Sigmoid colon (tissue), 4 donors: ENCODE results near the gene CNOT10.

ENCODE experiments used
- CTCF ChIP-seq, 4 experiments: fragments of 450-650 bp in 3 of 4; fragments of 200-600 bp in 1 of 4; IDR thresholded peaks; one replicate each; pipeline ENCODE4 v1.5.1; 2016 to 2019; ENCODE audit warnings: antibody characterized with exemption in 4 of 4, mild to moderate bottlenecking in 3 of 4, moderate library complexity in 2 of 4
- EP300 ChIP-seq, 4 donors: sonication (generic); formaldehyde crosslinking; IDR thresholded peaks; one replicate each; pipeline ENCODE4 v1.6.1; 2017; ENCODE audit warnings: antibody characterized with exemption in 4 of 4
- POLR2A ChIP-seq, 2 donors: fragments of 450-650 bp; IDR thresholded peaks; one replicate each; pipeline ENCODE4 v1.6.1; 2016; ENCODE audit warnings: antibody characterized with exemption in 2 of 2, mild to moderate bottlenecking in 2 of 2, moderate library complexity in 2 of 2
- POLR2AphosphoS5 ChIP-seq, 4 donors: sonication (generic); formaldehyde crosslinking; IDR thresholded peaks; one replicate each; pipeline ENCODE4 v1.6.1; 2017; ENCODE audit warnings: antibody characterized with exemption in 4 of 4

DNA sequence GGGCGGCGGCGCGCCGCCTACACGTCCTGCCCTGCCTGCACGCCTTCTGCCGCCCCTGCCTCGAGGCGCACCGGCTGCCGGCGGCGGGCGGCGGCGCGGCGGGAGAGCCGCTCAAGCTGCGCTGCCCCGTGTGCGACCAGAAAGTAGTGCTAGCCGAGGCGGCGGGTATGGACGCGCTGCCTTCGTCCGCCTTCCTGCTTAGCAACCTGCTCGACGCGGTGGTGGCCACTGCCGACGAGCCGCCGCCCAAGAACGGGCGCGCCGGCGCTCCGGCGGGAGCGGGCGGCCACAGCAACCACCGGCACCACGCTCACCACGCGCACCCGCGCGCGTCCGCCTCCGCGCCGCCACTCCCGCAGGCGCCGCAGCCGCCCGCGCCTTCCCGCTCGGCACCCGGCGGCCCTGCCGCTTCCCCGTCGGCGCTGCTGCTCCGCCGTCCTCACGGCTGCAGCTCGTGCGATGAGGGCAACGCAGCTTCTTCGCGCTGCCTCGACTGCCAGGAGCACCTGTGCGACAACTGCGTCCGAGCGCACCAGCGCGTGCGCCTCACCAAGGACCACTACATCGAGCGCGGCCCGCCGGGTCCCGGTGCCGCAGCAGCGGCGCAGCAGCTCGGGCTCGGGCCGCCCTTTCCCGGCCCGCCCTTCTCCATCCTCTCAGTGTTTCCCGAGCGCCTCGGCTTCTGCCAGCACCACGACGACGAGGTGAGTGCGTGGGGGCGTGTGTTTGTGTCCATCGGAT, 133.4 kb downstream of the CNOT10 start:
- TF ChIP-seq EP300 (IDR thresholded peaks at IDR 0.05): no peak
- TF ChIP-seq POLR2AphosphoS5 (IDR thresholded peaks at IDR 0.05): no peak
- no peak for TF ChIP-seq CTCF (IDR thresholded peaks at IDR 0.05)
- TF ChIP-seq POLR2A (IDR thresholded peaks at IDR 0.05): no peak
